Liver (tissue), 9 donors: ENCODE data around the gene E2F8. TPM values are rescaled to one million over a fixed set of nuclear protein-coding genes. Genes with fewer than 3 reads are reported as not detected.

Experiments
- DNase-seq: peaks from one replicate; pipeline ENCODE4 v3.0.0-alpha.2; 2017; ENCODE audit warnings: low spot score
- H3K27ac ChIP-seq, 2 donors: one replicate each; pipeline ENCODE4 v1.7.0; 2013; ENCODE audit warnings: inconsistent platforms in 2 of 2, low read length in 2 of 2, control low read depth in 1 of 2, low read depth in 1 of 2, mild to moderate bottlenecking in 1 of 2
- H3K27me3 ChIP-seq, 4 donors: one replicate each; pipeline versions ENCODE4 v1.6.1 to v1.7.0; 2013; ENCODE audit warnings: low read length in 3 of 4, inconsistent platforms in 1 of 4, mild to moderate bottlenecking in 1 of 4, moderate library complexity in 1 of 4; ENCODE audit not compliant: control insufficient read depth in 4 of 4, insufficient read depth in 4 of 4
- H3K36me3 ChIP-seq, 4 donors: one replicate each; pipeline versions ENCODE4 v1.6.1 to v1.7.0; 2013; ENCODE audit warnings: low read length in 3 of 4, mild to moderate bottlenecking in 3 of 4, low read depth in 1 of 4, moderate library complexity in 1 of 4; ENCODE audit not compliant: control insufficient read depth in 4 of 4, insufficient read depth in 3 of 4
- H3K4me1 ChIP-seq, 4 donors: one replicate each; pipeline versions ENCODE4 v1.6.1 to v1.7.0; 2013; ENCODE audit warnings: low read length in 3 of 4, mild to moderate bottlenecking in 3 of 4, moderate library complexity in 1 of 4; ENCODE audit not compliant: control insufficient read depth in 4 of 4, insufficient read depth in 4 of 4
- H3K4me3 ChIP-seq, 3 donors: one replicate each; pipeline versions ENCODE4 v1.6.1 to v1.7.0; 2013; ENCODE audit warnings: low read length in 3 of 3, control low read depth in 1 of 3, low read depth in 1 of 3, mild to moderate bottlenecking in 1 of 3
- H3K9ac ChIP-seq, 2 donors: one replicate each; pipeline ENCODE4 v1.7.0; 2013; ENCODE audit warnings: low read length in 2 of 2, mild to moderate bottlenecking in 2 of 2, moderate library complexity in 2 of 2, control low read depth in 1 of 2, low read depth in 1 of 2
- H3K9me3 ChIP-seq, 4 donors: one replicate each; pipeline versions ENCODE4 v1.6.1 to v1.7.0; 2013; ENCODE audit warnings: low read length in 3 of 4; ENCODE audit not compliant: control insufficient read depth in 4 of 4
- EGR1 ChIP-seq, 2 donors: IDR thresholded peaks; 2 replicates each; pipeline ENCODE4 v1.6.1; 2016 to 2018; ENCODE audit warnings: antibody characterized with exemption in 2 of 2, low read depth in 2 of 2
- FOXA1 ChIP-seq: IDR thresholded peaks from 2 replicates; pipeline ENCODE4 v1.6.1; 2016; ENCODE audit warnings: antibody characterized with exemption
- FOXA2 ChIP-seq: IDR thresholded peaks from 2 replicates; pipeline ENCODE4 v1.6.1; 2016; ENCODE audit warnings: antibody characterized with exemption
- GABPA ChIP-seq, 2 donors: IDR thresholded peaks in 1 of 2; conservative IDR thresholded peaks in 1 of 2; 2 replicates each; pipeline ENCODE4 v1.6.1; 2016; ENCODE audit warnings: antibody characterized with exemption in 2 of 2, mild to moderate bottlenecking in 1 of 2, moderate library complexity in 1 of 2
- HNF4A ChIP-seq, 2 donors: conservative IDR thresholded peaks; 2 replicates each; pipeline ENCODE4 v1.6.1; 2016; ENCODE audit warnings: antibody characterized with exemption in 2 of 2, mild to moderate bottlenecking in 2 of 2
- HNF4G ChIP-seq: IDR thresholded peaks from 2 replicates; pipeline ENCODE4 v1.6.1; 2016; ENCODE audit warnings: antibody characterized with exemption
- JUND ChIP-seq, 2 donors: IDR thresholded peaks; 2 replicates each; pipeline ENCODE4 v1.6.1; 2016; ENCODE audit warnings: antibody characterized with exemption in 2 of 2
- MAX ChIP-seq: IDR thresholded peaks from 2 replicates; pipeline ENCODE4 v1.6.1; 2016; ENCODE audit warnings: antibody characterized with exemption
- RAD21 ChIP-seq, 2 donors: IDR thresholded peaks; 2 replicates each; pipeline ENCODE4 v1.6.1; 2016; ENCODE audit warnings: antibody characterized with exemption in 2 of 2, mild to moderate bottlenecking in 2 of 2
- REST ChIP-seq: IDR thresholded peaks from 2 replicates; pipeline ENCODE4 v1.6.1; 2016; ENCODE audit warnings: antibody characterized with exemption, mild to moderate bottlenecking
- RXRA ChIP-seq, 2 donors: IDR thresholded peaks; 2 replicates each; pipeline ENCODE4 v1.6.1; 2017 to 2018; ENCODE audit warnings: antibody characterized with exemption in 2 of 2, mild to moderate bottlenecking in 1 of 2
- SP1 ChIP-seq: IDR thresholded peaks from 2 replicates; pipeline ENCODE4 v1.6.1; 2018; ENCODE audit warnings: antibody characterized with exemption, mild to moderate bottlenecking
- TAF1 ChIP-seq: conservative IDR thresholded peaks from 2 replicates; pipeline ENCODE4 v1.6.1; 2016; ENCODE audit warnings: antibody characterized with exemption, mild to moderate bottlenecking
- WGBS: extraction: QIAGEN DNeasy Blood & Tissue Kit; methylation state at CpG from one replicate; pipeline ENCODE4 v1.1.7; 2013; 5-methylcytosine and 5-hydroxymethylcytosine counted together
- polyA plus RNA-seq, 2 donors: library from polyadenylated mRNA; stranded (reverse) in 1 of 2; unstranded in 1 of 2; fragments of 200-250 nt in 1 of 2; fragments of >200 nt in 1 of 2; fragmentation: Nextera tagmentation in 1 of 2; extraction: Ambion mirVana in 1 of 2; gene quantifications; one replicate each; pipeline versions ENCODE4 v1.2.1 to v1.2.3, GENCODE V29; 2013 to 2015
- total RNA-seq, 2 donors: library from RNA; depleted of rRNA; stranded (reverse); fragments of >200 nt; gene quantifications; one replicate each; pipeline ENCODE4 v1.2.3, GENCODE V29; 2014
- donor health status: healthy.
- donor health status: healthy.
- donor health status: healthy.
- donor health status: healthy.
- donor health status: healthy.

The E2F8 gene
- total and polyA plus RNA-seq, 4 donors: 0.14 to 9.6 (median 0.66) TPM; not detected in 1

GRCh38 chr11:19196432-19196831 is 44.3 kb downstream of the E2F8 start:
- Histone ChIP-seq H3K4me3 (no peak overlapping the region), H3K27ac (no peak overlapping the region), H3K27me3 (no peaks in the 10 kb centered on the region), H3K9me3 (no peaks in the 10 kb centered on the region), H3K4me1 (peaks cover 0 to 8% (median 2%) of the 10 kb centered on the region in 4 donors), H3K36me3 (no peaks in the 10 kb centered on the region), H3K9ac (no peak overlapping the region)
- 78% methylated on average over 6 of the region's 6 CpGs for WGBS
- DNase-seq: no peak
- no peak for TF ChIP-seq SP1
- no peak for TF ChIP-seq FOXA2
- no peak for TF ChIP-seq JUND (IDR thresholded peaks at IDR 0.05)
- no peak for TF ChIP-seq EGR1 (IDR thresholded peaks at IDR 0.05; ENCODE audit: low read depth in 2 of 2)
- TF ChIP-seq FOXA1: no peak

GRCh38 chr11:19194620-19195308 is 46.0 kb downstream of the E2F8 start:
- no peaks in the 10 kb centered on the region for H3K36me3 ChIP-seq
- H3K27ac ChIP-seq: no peak overlapping the region
- H3K4me3 ChIP-seq: no peak overlapping the region
- no peak for DNase-seq
- H3K4me1 ChIP-seq: peaks cover 0 to 8% (median 2%) of the 10 kb centered on the region in 4 donors
- 88% methylated on average over 4 of the region's 4 CpGs for WGBS
- H3K9me3 ChIP-seq: no peaks in the 10 kb centered on the region
- TF ChIP-seq FOXA1 (no peak), HNF4A (conservative IDR thresholded peaks at IDR 0.05) (no peak), TAF1 (no peak), HNF4G (no peak), GABPA (IDR thresholded peaks at IDR 0.05 in 1 of 2, conservative IDR thresholded peaks at IDR 0.05 in 1 of 2) (no peak), MAX (no peak), FOXA2 (no peak), RXRA (IDR thresholded peaks at IDR 0.05) (no peak), RAD21 (IDR thresholded peaks at IDR 0.05) (no peak), REST (no peak)
- H3K9ac ChIP-seq: no peak overlapping the region
- no peaks in the 10 kb centered on the region for H3K27me3 ChIP-seq

- no peak overlapping the region for H3K27ac ChIP-seq
- H3K4me3 ChIP-seq: no peak overlapping the region
- no peaks in the 10 kb centered on the region for H3K36me3 ChIP-seq
- WGBS: 81% methylated on average over 2 of the region's 2 CpGs
- H3K4me1 ChIP-seq: peaks cover 0 to 8% (median 2%) of the 10 kb centered on the region in 4 donors
- DNase-seq: no peak
- TF ChIP-seq FOXA1: no peak
- no peaks in the 10 kb centered on the region for H3K27me3 ChIP-seq
- H3K9ac ChIP-seq: no peak overlapping the region
- no peaks in the 10 kb centered on the region for H3K9me3 ChIP-seq
Observed at GRCh38 chr11:19193916-19194315, 46.8 kb downstream of the E2F8 start.
